SU-DHL-6 (cell line): ENCODE results near the gene SLC12A5.

Experiments used
- CTCF ChIP-seq: fragments of 200-600 bp; sonication (generic); IDR thresholded peaks from one replicate; pipeline ENCODE4 v1.5.1; 2017; ENCODE audit warnings: antibody characterized with exemption, mild to moderate bottlenecking, low read length, moderate library complexity; ENCODE audit not compliant: insufficient read depth, poor library complexity, severe bottlenecking
- EZH2phosphoT487 ChIP-seq: fragments of 200-600 bp; sonication (generic), shearing (Covaris generic); conservative IDR thresholded peaks from 2 replicates; pipeline ENCODE4 v1.6.1; 2018; ENCODE audit warnings: mild to moderate bottlenecking, antibody characterized with exemption, low read length, moderate library complexity, mixed read lengths

- TF ChIP-seq CTCF (no peak), EZH2phosphoT487 (no peak)
Observed at GRCh38 chr20:46058599-46059281, 29.7 kb downstream of the SLC12A5 start.
